Muscle of leg (tissue), 11 donors: Measurements from ENCODE around the gene TMC8. TPM values are rescaled to one million over a fixed set of nuclear protein-coding genes. Genes with fewer than 3 reads are reported as not detected.

ENCODE experiments used
- DNase-seq: peaks from one replicate; pipeline ENCODE4 v3.0.0; 2013
- H3K27ac ChIP-seq: one replicate; pipeline ENCODE4 v1.5.1; 2013; ENCODE audit warnings: mild to moderate bottlenecking, low read length, control low read depth
- H3K27me3 ChIP-seq: one replicate; pipeline ENCODE4 v1.6.1; 2013; ENCODE audit warnings: low read length; ENCODE audit not compliant: control insufficient read depth, insufficient read depth
- H3K36me3 ChIP-seq: one replicate; pipeline ENCODE4 v1.6.1; 2013; ENCODE audit warnings: low read length; ENCODE audit not compliant: control insufficient read depth, insufficient read depth
- H3K4me1 ChIP-seq: one replicate; pipeline ENCODE4 v1.6.1; 2013; ENCODE audit warnings: low read length; ENCODE audit not compliant: control insufficient read depth, insufficient read depth
- H3K4me3 ChIP-seq: one replicate; pipeline ENCODE4 v1.5.1; 2013; ENCODE audit warnings: low read length, control low read depth
- H3K9me3 ChIP-seq: replicated peaks from 2 replicates; pipeline ENCODE4 v1.6.1; 2013; ENCODE audit warnings: low read depth, low read length; ENCODE audit not compliant: control insufficient read depth
- WGBS: methylation state at CpG from one replicate; pipeline ENCODE4 v1.1.5; 2013; ENCODE audit warnings: missing lambda C conversion rate; ENCODE audit not compliant: insufficient coverage; 5-methylcytosine and 5-hydroxymethylcytosine counted together
- polyA plus RNA-seq, 8 donors: library from polyadenylated mRNA; unstranded; fragments of 120-200 nt; gene quantifications; one replicate each; pipeline versions ENCODE4 v1.2.1 to v1.2.3, GENCODE V29; 2013; ENCODE audit warnings: inconsistent platforms in 1 of 8, low replicate concordance in 1 of 8; ENCODE audit not compliant: insufficient read length in 8 of 8, insufficient read depth in 1 of 8
- total RNA-seq: library from RNA; stranded (reverse); fragments of 120-200 nt; gene quantifications from one replicate; pipeline ENCODE4 v1.2.4, GENCODE V29; 2013

Gene TMC8
- total and polyA plus RNA-seq, 9 donors = 1.2 to 3.8 (median 2.6) TPM

DNA sequence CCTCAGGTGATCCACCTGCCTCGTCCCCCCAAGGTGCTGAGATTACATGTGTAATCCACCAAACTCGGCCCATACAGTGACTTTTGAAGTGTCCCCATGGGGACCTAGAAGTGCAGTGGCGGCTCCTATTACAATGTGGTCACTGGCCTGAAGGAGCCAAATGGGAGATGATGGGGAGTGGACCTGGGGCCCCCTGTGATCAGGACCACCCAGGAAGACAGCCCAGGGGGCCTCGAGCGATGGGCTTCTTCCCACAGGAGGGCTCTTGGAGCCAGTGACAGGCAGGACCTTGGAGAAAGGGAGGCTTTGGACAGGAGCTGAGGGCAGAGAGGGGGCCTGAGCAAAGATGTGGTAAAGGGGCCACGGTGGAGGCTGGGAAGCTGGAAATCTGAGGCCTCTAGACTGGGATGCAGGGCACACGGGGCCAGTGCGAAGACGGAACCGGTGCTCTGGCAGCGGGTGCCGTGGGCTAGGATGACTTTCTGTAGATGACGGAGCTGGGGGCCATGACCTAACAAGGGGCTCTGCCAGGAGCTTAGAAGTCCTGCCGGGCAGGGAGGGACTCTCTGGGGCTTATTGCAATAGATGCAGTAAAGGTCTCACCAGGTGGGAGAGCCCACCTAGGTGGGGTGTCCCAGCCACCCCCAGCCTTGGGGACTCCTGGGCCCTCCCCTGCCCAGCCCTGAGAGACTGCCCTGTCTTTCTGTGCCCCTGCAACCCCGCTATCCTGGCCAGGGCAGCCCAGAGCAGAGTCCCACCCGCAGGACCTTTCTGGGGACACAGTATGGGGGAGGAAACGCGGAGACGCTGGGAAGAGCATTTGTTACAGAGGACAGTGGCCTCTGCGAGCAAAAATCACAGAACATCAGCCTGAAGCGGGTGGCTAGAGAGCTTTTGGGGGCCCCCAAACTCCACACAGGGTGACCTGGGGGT, 12.9 kb downstream of the TMC8 start:
- no peak for DNase-seq
- no peaks in the 10 kb centered on the region for H3K27me3 ChIP-seq
- 79% methylated on average over 16 of the region's 21 CpGs for WGBS
- H3K27ac ChIP-seq = peak overlapping the region; percentile 50
- no peaks in the 10 kb centered on the region for H3K9me3 ChIP-seq
- H3K4me1 ChIP-seq = peaks cover 60% of the 10 kb centered on the region
- no peak overlapping the region for H3K4me3 ChIP-seq
- no peaks in the 10 kb centered on the region for H3K36me3 ChIP-seq

GRCh38 chr17:78144147-78144719, 13.7 kb downstream of the TMC8 start:
- H3K4me3 ChIP-seq = no peak overlapping the region
- H3K36me3 ChIP-seq = no peaks in the 10 kb centered on the region
- 40% methylated on average over 9 of the region's 11 CpGs for WGBS
- DNase-seq = peak; percentile 95
- peak overlapping the region; percentile 50 for H3K27ac ChIP-seq
- peaks cover 64% of the 10 kb centered on the region for H3K4me1 ChIP-seq
- H3K27me3 ChIP-seq = no peaks in the 10 kb centered on the region
- H3K9me3 ChIP-seq = no peaks in the 10 kb centered on the region

DNA sequence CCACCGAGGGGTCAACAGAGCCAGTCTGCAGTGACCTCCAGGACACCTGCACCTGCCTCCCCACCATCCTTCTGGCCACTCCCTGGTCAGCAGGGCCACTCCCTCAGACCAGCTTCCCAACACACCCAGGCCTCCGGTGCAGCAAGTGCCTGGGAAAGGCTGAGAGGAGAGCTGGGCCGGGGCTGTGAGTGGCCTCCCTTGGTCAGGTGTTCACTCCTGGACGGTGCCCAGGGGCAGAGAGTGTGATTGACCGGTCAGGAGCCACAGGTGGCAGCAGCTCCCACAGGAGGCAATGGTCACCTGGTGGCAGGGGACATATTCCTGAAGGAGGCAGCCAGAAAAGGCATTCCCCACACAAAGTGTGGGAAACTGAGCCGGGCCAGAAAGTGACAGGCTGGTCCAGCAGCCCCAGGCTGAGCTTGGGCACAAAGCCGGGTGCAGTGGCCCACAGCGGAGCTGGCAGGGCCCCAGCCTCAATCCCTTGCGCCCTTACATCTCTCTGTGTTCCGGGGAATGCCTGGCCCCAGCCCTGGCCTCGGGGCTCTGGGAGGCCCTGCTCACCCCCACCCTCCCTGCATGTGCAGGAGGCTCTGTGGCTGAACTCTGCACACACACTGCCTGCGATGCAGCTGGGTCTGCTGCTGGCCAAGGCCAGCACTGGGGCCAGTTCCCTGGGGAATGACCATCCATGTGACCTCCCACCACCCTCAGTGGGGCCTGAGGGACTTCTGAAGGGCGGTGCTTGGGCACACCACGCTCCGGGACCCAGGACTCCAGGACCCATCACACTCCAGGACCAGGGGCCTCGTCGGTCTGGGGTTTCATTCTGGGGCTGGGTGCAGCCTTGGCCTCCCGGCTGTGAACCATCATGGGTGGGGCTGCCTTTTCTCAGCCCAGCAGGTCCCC, 14.4 kb downstream of the TMC8 start:
- peak overlapping the region; percentile 72 for H3K27ac ChIP-seq
- peak; percentile 86 for DNase-seq
- 42% methylated on average over 17 of the region's 18 CpGs for WGBS

DNA sequence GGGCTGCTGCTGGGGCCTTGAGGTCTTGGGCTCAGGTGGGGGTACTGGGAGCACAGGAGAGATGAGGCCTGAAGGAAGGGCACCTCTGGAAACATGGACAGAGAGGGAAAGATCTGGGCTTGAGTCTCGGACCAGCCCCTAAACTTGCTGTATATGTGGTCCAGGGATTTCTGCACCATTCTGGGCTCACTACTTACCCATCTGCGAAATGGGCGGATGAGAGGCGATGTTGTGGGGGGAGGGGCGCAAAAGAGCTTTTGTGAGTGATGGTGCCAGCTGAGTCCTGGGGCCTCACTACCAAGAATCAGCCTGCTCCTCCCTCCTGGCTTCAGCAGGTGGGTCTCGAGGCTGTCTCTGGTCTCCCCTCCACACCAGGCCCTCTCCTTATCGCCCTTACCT, 15.9 kb downstream of the TMC8 start:
- no peaks in the 10 kb centered on the region for H3K27me3 ChIP-seq
- H3K4me1 ChIP-seq = peaks cover 57% of the 10 kb centered on the region
- WGBS = 100% methylated on average over 1 of the region's 7 CpGs
- H3K36me3 ChIP-seq = no peaks in the 10 kb centered on the region
- H3K27ac ChIP-seq = no peak overlapping the region
- no peak for DNase-seq
- H3K4me3 ChIP-seq = no peak overlapping the region
- no peaks in the 10 kb centered on the region for H3K9me3 ChIP-seq

More for the DNA sequence above, 14.4 kb downstream of the TMC8 start:
- no peaks in the 10 kb centered on the region for H3K36me3 ChIP-seq
- no peaks in the 10 kb centered on the region for H3K9me3 ChIP-seq
- no peak overlapping the region for H3K4me3 ChIP-seq
- no peaks in the 10 kb centered on the region for H3K27me3 ChIP-seq
- H3K4me1 ChIP-seq = peaks cover 64% of the 10 kb centered on the region

DNA sequence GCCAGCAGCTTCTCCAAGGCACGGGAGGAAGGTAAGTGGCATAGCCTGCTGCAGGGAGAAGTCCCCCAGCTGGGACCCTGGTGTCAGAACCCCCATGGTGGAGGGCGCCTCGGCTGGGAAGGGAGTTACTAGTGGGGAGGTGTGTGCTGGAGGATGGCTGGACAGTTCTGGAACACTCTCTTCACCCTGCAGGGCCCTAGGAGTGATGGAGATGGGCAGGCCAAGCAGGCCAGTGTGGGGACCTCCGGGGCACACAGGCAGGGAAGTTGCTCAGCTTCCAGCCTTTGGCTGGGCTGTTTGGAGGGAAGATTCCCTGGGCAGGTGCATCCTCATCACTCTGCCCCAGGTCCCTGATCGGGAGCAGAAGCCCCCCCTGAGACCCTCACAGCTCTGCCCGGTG, 16.3 kb downstream of the TMC8 start:
- Histone ChIP-seq H3K4me1 (peaks cover 57% of the 10 kb centered on the region), H3K27ac (no peak overlapping the region), H3K9me3 (no peaks in the 10 kb centered on the region), H3K27me3 (no peaks in the 10 kb centered on the region), H3K36me3 (no peaks in the 10 kb centered on the region), H3K4me3 (no peak overlapping the region)
- DNase-seq = no peak
- WGBS = 70% methylated on average over 2 of the region's 6 CpGs

DNA sequence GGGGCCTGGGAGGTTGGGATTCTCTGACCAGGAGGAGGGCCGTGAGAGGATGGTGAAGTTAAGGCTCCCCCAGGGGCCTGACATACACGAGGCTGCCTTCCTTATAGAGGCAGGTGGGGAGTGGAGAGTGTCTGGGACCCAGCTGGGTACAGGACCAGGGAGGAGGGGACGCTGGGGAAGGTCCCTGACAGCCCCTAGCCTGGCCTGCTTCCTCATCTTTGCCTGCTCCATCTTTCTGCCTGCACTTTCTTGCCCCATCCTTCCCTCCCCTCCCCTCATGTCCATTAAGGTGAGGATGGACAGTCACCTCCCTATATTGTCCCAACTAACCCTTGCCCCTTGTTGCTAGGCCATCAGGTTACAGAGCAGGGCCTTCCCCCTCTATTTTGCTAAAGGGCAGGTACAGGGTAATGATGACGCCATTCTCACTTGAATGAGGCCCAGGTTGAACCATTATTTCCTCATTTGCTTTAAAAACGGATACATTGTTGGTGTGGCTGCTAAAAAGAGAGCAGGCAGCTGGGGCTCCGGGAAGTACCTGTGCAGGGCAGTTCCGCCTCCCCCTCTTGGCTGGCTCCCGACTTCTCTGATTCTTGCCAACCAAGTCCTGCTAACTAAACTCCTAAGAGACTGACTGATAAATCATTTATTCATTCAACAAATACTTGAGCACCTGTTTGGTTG, 16.9 kb downstream of the TMC8 start:
- no peak overlapping the region for H3K4me3 ChIP-seq
- no peaks in the 10 kb centered on the region for H3K27me3 ChIP-seq
- peaks cover 51% of the 10 kb centered on the region for H3K4me1 ChIP-seq
- WGBS = 68% methylated on average over 6 of the region's 8 CpGs
- H3K9me3 ChIP-seq = no peaks in the 10 kb centered on the region
- H3K36me3 ChIP-seq = no peaks in the 10 kb centered on the region
- no peak for DNase-seq
- H3K27ac ChIP-seq = no peak overlapping the region

DNA sequence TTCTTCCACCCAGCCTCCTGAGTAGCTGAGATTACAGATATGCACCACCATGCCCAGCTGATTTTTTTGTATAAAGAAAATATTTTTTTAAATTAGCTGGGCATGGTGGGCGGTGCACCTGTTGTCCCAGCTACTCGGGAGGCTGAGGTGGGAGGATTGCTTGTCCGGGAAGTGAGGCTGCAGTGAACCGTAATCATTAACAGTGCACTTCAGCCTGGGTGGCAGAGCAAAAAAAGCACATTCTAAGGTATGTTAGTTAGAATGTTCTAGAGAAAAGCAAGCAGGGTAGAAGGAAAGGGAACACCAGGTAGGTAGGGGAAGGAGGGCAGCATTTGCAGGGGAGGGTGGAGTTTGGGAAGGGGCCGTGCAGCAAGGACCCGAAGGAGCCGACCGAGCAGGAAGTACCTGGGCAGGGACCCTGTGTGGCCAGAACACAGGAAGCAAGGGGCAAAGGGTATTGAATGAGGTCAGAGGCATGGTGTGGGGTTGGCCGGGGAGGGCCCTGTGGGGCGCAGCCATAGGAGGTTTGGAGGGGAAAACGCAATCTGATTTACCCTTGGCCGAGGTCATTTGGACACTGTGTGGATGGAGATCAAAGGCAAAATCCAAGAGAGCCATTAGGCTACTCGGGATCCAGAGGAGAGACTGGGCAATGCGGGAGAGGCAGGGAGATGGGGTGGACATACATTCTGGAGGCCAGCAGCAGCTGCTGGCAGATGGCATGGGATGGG, 17.9 kb downstream of the TMC8 start:
- no peaks in the 10 kb centered on the region for H3K27me3 ChIP-seq
- 51% methylated on average over 14 of the region's 14 CpGs for WGBS
- no peak overlapping the region for H3K27ac ChIP-seq
- no peaks in the 10 kb centered on the region for H3K9me3 ChIP-seq
- peaks cover 45% of the 10 kb centered on the region for H3K4me1 ChIP-seq
- no peak overlapping the region for H3K4me3 ChIP-seq
- DNase-seq = no peak
- no peaks in the 10 kb centered on the region for H3K36me3 ChIP-seq

DNA sequence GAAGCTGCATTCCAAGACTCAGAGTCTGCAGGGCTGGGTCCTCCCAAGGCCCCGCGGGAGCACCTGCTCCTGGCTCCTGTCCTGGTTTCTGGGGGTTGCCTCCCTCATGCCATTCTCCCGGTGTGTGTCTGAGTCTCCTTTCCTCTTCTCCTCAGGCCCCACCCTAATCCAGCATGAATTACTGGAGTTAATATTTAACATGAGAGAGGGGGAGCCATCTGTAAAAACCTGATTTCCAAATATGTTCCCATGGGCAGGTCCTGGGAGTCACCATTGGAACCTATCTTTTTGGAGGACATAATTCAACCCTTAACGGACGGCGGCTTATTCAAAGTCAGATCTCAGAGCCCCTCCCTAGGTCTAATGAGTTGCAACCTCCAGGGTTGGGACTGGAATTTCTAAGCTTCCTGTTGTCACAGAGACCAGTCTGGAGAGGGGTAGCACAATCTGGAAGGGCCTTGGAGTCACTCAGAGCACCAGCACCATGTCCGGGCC, 21.0 kb downstream of the TMC8 start:
- no peak overlapping the region for H3K27ac ChIP-seq
- WGBS = 64% methylated on average over 4 of the region's 7 CpGs
- DNase-seq = no peak

More for the DNA sequence above, 21.0 kb downstream of the TMC8 start:
- Histone ChIP-seq H3K27me3 (no peaks in the 10 kb centered on the region), H3K4me3 (no peak overlapping the region), H3K4me1 (peaks cover 17% of the 10 kb centered on the region), H3K9me3 (no peaks in the 10 kb centered on the region), H3K36me3 (no peaks in the 10 kb centered on the region)
